Stimulated activated memory B cell treated with anti-CD40 and anti-IgM and Interleukin-4, amounts not matched to agents 10 μg/mL and 1 μg/mL and 100 μg/mL, for 72 hours (primary cell): ENCODE results near the gene FBXL14.

Experiments
- ATAC-seq: fragments of 150-1000 bp; cut with Tn5 transposase; 2 replicates; pipeline ENCODE4 v1.10.0; 2021
- H3K27ac Mint-ChIP-seq: one replicate; pipeline ENCODE4 v1.8.0; 2022; ENCODE audit warnings: mild to moderate bottlenecking, mixed read lengths
- H3K27me3 Mint-ChIP-seq: one replicate; pipeline ENCODE4 v1.8.0; 2022; ENCODE audit warnings: mixed read lengths
- H3K36me3 Mint-ChIP-seq: one replicate; pipeline ENCODE4 v1.8.0; 2022; ENCODE audit warnings: mixed read lengths
- H3K4me1 Mint-ChIP-seq: one replicate; pipeline ENCODE4 v1.8.0; 2022; ENCODE audit warnings: mixed read lengths
- H3K4me3 Mint-ChIP-seq: one replicate; pipeline ENCODE4 v1.8.0; 2022; ENCODE audit warnings: mild to moderate bottlenecking, moderate library complexity, mixed read lengths
- H3K9me3 Mint-ChIP-seq: one replicate; pipeline ENCODE4 v1.8.0; 2022; ENCODE audit warnings: mixed read lengths

FBXL14 gene

DNA sequence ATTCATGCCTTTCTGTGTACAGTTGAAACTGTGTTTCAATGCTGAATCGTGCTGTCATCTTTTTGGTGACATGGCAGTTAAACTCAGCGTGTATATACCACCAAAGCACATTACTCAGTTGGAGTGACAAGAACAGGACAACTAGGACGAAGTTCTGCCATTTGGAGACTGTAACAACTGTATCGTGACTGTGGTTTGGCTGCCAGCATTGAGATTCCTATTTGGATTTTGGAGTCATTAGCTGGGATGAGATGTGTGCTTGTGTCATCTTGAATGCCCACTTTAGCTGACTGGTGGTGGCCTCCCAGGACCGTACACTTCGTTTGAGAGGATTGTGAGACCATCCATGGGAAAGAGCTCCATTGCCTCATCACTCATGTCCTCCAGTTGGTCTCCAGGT lies 42.9 kb downstream of the FBXL14 start:
- no peak for ATAC-seq
- H3K27me3 Mint-ChIP-seq = no peaks in the 10 kb centered on the region

GRCh38 chr12:1546931-1547640 lies 47.3 kb downstream of the FBXL14 start:
- H3K4me3 Mint-ChIP-seq = no peak overlapping the region
- H3K4me1 Mint-ChIP-seq = no peaks in the 10 kb centered on the region
- H3K36me3 Mint-ChIP-seq = peaks cover 17% of the 10 kb centered on the region
- no peak overlapping the region for H3K27ac Mint-ChIP-seq
- peaks cover 11% of the 10 kb centered on the region for H3K9me3 Mint-ChIP-seq
- peaks cover 12% of the 10 kb centered on the region for H3K27me3 Mint-ChIP-seq
- ATAC-seq = no peak

More for the DNA sequence above, 42.9 kb downstream of the FBXL14 start:
- peaks cover 11% of the 10 kb centered on the region for H3K9me3 Mint-ChIP-seq
- peaks cover 17% of the 10 kb centered on the region for H3K36me3 Mint-ChIP-seq
- H3K27ac Mint-ChIP-seq = peak overlapping the region; percentile 26
- H3K4me3 Mint-ChIP-seq = no peak overlapping the region
- H3K4me1 Mint-ChIP-seq = peaks cover 22% of the 10 kb centered on the region

- ATAC-seq = no peak
- Mint-ChIP-seq H3K27ac (no peak overlapping the region), H3K27me3 (peaks cover 15% of the 10 kb centered on the region), H3K36me3 (peaks cover 6% of the 10 kb centered on the region), H3K4me3 (no peak overlapping the region), H3K9me3 (peaks cover 4% of the 10 kb centered on the region), H3K4me1 (no peaks in the 10 kb centered on the region)
Measured at GRCh38 chr12:1544996-1545700, 49.2 kb downstream of the FBXL14 start.

DNA sequence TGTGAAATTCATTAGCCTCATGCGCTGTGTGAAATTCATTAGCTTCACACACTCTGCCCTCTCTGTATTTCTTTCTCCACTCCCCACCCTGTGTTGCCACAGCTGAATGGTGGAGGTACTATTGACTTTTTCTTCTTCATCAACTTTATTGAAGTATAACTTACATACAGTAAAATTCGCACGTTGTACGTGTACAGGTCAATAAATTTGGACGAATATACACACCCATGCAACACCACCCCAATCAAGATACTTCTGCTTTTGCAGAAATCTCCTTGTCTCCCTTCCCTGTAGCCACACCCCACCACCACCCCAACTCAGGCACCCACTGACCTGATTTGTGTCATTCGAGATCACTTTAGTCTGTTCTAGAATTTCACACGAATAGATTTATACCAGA lies 51.8 kb downstream of the FBXL14 start:
- Mint-ChIP-seq H3K9me3 (no peaks in the 10 kb centered on the region), H3K27ac (no peak overlapping the region), H3K4me1 (no peaks in the 10 kb centered on the region), H3K36me3 (no peaks in the 10 kb centered on the region), H3K4me3 (no peak overlapping the region), H3K27me3 (peaks cover 39% of the 10 kb centered on the region)
- ATAC-seq = no peak

DNA sequence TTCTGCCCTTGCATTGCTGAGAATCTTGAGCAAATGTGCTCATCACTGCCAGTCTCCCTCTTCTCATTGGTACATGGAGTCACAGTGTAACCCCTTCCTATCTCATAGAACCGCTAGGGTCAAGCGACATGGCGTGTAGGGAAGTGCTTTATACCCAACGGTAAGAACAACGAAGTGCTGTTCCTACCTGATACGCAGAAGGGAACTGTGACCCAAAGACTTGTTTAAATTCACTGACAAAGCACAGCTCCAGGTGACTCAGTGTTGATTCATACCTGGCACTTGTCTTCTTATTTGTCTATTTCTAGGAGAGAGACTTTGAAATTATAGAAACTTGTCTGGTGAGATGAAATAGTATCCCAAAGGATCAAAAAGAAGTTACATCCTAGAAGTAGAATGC lies 53.7 kb downstream of the FBXL14 start:
- ATAC-seq = no peak
- H3K4me1 Mint-ChIP-seq = no peaks in the 10 kb centered on the region
- H3K4me3 Mint-ChIP-seq = no peak overlapping the region
- H3K27me3 Mint-ChIP-seq = peaks cover 57% of the 10 kb centered on the region
- H3K36me3 Mint-ChIP-seq = no peaks in the 10 kb centered on the region
- H3K27ac Mint-ChIP-seq = no peak overlapping the region
- no peaks in the 10 kb centered on the region for H3K9me3 Mint-ChIP-seq

- no peaks in the 10 kb centered on the region for H3K36me3 Mint-ChIP-seq
- no peak for ATAC-seq
- no peaks in the 10 kb centered on the region for H3K9me3 Mint-ChIP-seq
- no peak overlapping the region for H3K27ac Mint-ChIP-seq
- H3K27me3 Mint-ChIP-seq = peaks cover 55% of the 10 kb centered on the region
- H3K4me1 Mint-ChIP-seq = peaks cover 7% of the 10 kb centered on the region
- no peak overlapping the region for H3K4me3 Mint-ChIP-seq
Measured at GRCh38 chr12:1539135-1539534, 55.2 kb downstream of the FBXL14 start.

- ATAC-seq = no peak
Measured at GRCh38 chr12:1536817-1537216, 57.6 kb downstream of the FBXL14 start.

DNA sequence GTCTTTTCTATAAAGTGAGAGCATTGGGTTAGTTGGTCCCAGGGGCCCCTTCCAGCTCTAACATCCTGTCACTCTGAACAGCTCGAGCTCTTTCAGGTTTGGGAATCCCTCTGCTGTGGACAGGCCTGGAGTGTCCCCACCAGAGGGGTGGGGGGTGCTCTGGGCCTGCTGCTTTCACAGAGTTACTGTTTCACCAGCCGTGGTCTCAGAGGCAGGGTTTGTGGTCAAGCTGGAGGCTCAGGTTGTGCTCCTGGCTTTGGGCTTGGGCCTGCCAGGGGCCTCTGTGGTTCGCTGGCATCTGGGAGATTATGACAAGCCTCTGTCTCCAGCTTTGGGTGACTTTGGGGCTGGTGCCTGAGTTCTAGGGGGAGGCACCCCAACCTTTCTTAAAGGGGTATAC lies 59.6 kb downstream of the FBXL14 start:
- Mint-ChIP-seq H3K4me3 (no peak overlapping the region), H3K36me3 (no peaks in the 10 kb centered on the region), H3K27me3 (peaks cover 64% of the 10 kb centered on the region), H3K9me3 (no peaks in the 10 kb centered on the region), H3K27ac (peak overlapping the region; percentile 46), H3K4me1 (peaks cover 35% of the 10 kb centered on the region)
- peak; percentile 5 for ATAC-seq

More at GRCh38 chr12:1536817-1537216, 57.6 kb downstream of the FBXL14 start:
- Mint-ChIP-seq H3K4me1 (peaks cover 31% of the 10 kb centered on the region), H3K4me3 (no peak overlapping the region), H3K36me3 (no peaks in the 10 kb centered on the region), H3K27ac (no peak overlapping the region), H3K9me3 (no peaks in the 10 kb centered on the region), H3K27me3 (peaks cover 62% of the 10 kb centered on the region)

- peak; percentile 89 for ATAC-seq
- H3K27me3 Mint-ChIP-seq = peaks cover 64% of the 10 kb centered on the region
- peak overlapping the region; percentile 79 for H3K27ac Mint-ChIP-seq
- H3K9me3 Mint-ChIP-seq = no peaks in the 10 kb centered on the region
- H3K4me3 Mint-ChIP-seq = peak overlapping the region; percentile 81
- H3K36me3 Mint-ChIP-seq = no peaks in the 10 kb centered on the region
- peaks cover 40% of the 10 kb centered on the region for H3K4me1 Mint-ChIP-seq
Measured at GRCh38 chr12:1533602-1534304, 60.6 kb downstream of the FBXL14 start.

DNA sequence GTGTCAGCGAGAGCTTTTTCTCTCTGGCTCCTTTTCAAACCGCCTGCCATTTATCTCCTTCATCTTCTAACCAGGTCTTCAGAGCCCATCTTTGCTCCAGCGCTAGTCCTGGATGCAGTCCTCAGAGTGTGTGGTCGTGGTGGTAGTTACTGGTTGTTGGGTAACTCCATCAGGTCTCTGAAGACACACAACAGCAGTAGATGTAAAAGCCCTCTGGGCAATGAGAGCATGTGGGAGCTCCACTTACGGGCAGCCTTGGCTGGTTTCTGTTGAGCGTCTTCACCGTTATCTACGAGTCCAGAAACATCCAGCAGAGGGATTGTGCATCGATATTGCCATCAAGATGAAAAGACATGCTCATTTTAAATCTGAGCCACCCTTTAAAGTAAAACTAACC lies 61.2 kb downstream of the FBXL14 start:
- Mint-ChIP-seq H3K27ac (peak overlapping the region; percentile 79), H3K9me3 (no peaks in the 10 kb centered on the region), H3K36me3 (no peaks in the 10 kb centered on the region), H3K4me1 (peaks cover 40% of the 10 kb centered on the region), H3K27me3 (peaks cover 65% of the 10 kb centered on the region), H3K4me3 (peak overlapping the region; percentile 81)
- ATAC-seq = peak; percentile 56

- peak overlapping the region; percentile 79 for H3K27ac Mint-ChIP-seq
- no peaks in the 10 kb centered on the region for H3K36me3 Mint-ChIP-seq
- peak overlapping the region; percentile 81 for H3K4me3 Mint-ChIP-seq
- peaks cover 40% of the 10 kb centered on the region for H3K4me1 Mint-ChIP-seq
- H3K9me3 Mint-ChIP-seq = no peaks in the 10 kb centered on the region
- H3K27me3 Mint-ChIP-seq = peaks cover 65% of the 10 kb centered on the region
- ATAC-seq = no peak
Measured at GRCh38 chr12:1532375-1533165, 61.8 kb downstream of the FBXL14 start.

- Mint-ChIP-seq H3K9me3 (no peaks in the 10 kb centered on the region), H3K4me3 (peak overlapping the region; percentile 76), H3K27me3 (peaks cover 65% of the 10 kb centered on the region), H3K27ac (peak overlapping the region; percentile 35), H3K4me1 (peaks cover 40% of the 10 kb centered on the region), H3K36me3 (no peaks in the 10 kb centered on the region)
- ATAC-seq = no peak
Measured at GRCh38 chr12:1531654-1532374, 62.6 kb downstream of the FBXL14 start.

DNA sequence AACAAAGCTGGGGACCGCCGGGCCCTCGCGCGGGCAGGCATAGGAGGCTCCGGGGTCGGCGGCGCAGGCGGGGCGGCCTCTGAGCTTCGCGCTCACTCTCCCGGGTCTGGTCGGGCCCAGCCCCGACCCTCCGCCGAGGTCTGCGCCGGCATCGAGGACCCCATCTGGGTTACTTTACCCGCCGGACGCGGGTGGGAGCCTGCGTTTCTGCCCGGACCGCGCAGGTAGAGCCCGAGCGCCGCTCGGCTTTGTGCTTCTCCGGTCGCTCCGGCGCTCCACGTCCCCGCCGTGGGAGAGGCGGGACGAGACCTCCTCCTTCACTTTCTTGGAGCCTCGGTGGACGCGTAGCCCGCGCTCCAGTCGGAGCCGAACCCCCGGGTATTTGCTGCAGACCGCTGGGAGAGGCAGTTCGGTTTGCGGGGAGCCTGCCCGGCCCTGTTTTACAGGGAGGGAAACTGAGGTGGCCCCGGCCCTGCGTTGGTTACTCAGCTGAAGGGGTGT lies 63.2 kb downstream of the FBXL14 start:
- H3K27me3 Mint-ChIP-seq = peaks cover 65% of the 10 kb centered on the region
- H3K36me3 Mint-ChIP-seq = no peaks in the 10 kb centered on the region
- H3K9me3 Mint-ChIP-seq = no peaks in the 10 kb centered on the region
- H3K4me3 Mint-ChIP-seq = peak overlapping the region; percentile 76
- peak overlapping the region; percentile 35 for H3K27ac Mint-ChIP-seq
- no peak for ATAC-seq
- H3K4me1 Mint-ChIP-seq = peaks cover 40% of the 10 kb centered on the region

DNA sequence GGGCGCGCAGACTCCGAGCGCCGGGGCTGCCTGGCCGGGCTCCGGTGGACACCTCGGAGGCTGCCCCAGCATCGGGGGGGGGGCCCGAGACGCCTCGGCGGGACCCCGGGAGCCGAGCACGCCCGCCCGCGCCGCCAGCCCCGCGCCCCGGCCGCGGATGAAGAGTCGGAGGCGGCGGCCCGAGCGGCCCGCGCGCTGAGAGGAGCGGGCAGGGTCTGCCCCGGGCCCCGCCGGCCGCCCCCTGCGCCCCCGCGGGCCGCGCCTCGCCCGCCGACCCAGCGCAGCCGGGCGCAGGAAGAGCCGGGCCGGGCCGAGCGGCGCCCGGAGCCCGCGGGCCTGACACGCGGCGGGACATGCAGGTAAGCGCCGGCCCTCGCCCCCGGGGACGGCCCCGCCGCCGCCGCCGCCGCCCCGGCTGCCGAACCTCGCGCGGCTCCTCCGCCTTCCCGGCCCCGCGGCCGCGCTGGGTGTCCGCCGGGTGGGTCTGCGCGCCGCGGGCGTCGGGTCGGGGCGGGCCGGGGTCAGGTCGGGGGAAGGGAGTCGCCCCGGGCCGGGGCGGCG lies 63.7 kb downstream of the FBXL14 start:
- H3K4me3 Mint-ChIP-seq = no peak overlapping the region
- no peak overlapping the region for H3K27ac Mint-ChIP-seq
- ATAC-seq = no peak
- H3K4me1 Mint-ChIP-seq = peaks cover 45% of the 10 kb centered on the region
- no peaks in the 10 kb centered on the region for H3K9me3 Mint-ChIP-seq
- peaks cover 66% of the 10 kb centered on the region for H3K27me3 Mint-ChIP-seq
- H3K36me3 Mint-ChIP-seq = no peaks in the 10 kb centered on the region
